ENCODE data around the gene SLC25A18.
A peak's percentile ranks its signal among the peaks of the same experiment; 100 is the strongest.

SLC25A18 gene

DNA sequence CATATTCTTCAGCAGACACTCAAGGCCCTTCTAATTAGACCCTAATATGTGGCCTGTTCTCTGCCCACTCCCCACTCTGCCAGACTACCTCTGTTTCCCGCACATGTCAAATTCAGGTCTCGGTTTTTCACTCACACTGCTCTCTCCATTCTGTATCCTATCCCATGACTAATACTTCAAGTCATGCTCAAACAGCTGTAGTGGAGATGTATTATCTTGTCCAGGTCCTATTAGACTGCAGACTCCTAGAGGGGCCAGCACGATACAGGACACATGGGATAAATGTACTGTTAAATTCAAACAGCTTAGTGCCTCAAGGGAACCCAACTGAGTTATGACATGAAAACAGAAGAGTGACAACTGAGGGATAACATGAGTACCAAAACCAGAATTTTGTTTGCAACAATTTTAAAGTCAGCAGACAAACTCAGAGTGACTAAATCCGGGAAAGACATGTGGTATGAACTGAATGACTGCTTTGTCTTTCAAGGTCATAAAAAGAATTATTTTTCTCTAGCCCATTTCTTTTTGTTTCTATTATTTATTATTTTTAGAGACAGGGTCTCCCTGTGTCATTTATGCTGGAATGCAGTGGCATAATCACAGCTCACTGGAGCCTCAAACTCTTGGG is 44.7 kb downstream of the SLC25A18 start:
- Histone ChIP-seq H2BK15ac (ENCODE audit: low read length) (no peak overlapping the region), H2BK120ac (ENCODE audit: low read depth, low read length) (no peak overlapping the region), H4K8ac (ENCODE audit: low read depth, low read length) (no peak overlapping the region), H2BK12ac (ENCODE audit: low read length) (no peak overlapping the region), H3K36me3 (replicated peaks in 1 of 2; ENCODE audit: control insufficient read depth in 2 of 2, insufficient read depth in 2 of 2, low read length in 2 of 2) (peaks cover 6 to 77% of the 10 kb centered on the region in 2 donors), H3K4me2 (ENCODE audit: insufficient read depth, low read length, poor library complexity, severe bottlenecking) (no peak overlapping the region), H4K91ac (ENCODE audit: low read depth, low read length, poor library complexity) (no peak overlapping the region), H2AFZ (ENCODE audit: low read length) (no peak overlapping the region), H3K27ac (replicated peaks; ENCODE audit: low read length) (no peak overlapping the region), H3K27me3 (ENCODE audit: control insufficient read depth in 3 of 3, insufficient read depth in 3 of 3, low read depth in 1 of 3, low read length in 3 of 3) (no peaks in the 10 kb centered on the region), H3K4ac (ENCODE audit: low read length) (no peak overlapping the region), H3K14ac (ENCODE audit: low read length) (no peak overlapping the region), H3K23ac (ENCODE audit: low read depth, low read length, poor library complexity) (no peak overlapping the region), H3K9ac (ENCODE audit: low read depth, low read length, poor library complexity) (no peak overlapping the region), H3K79me1 (ENCODE audit: low read depth, low read length) (no peaks in the 10 kb centered on the region), H2AK5ac (ENCODE audit: low read depth, low read length) (no peak overlapping the region), H3K4me1 (ENCODE audit: control insufficient read depth in 2 of 2, insufficient read depth in 1 of 2, low read depth in 1 of 2, low read length in 2 of 2) (no peaks in the 10 kb centered on the region), H3K9me3 (replicated peaks in 1 of 2; ENCODE audit: control insufficient read depth in 2 of 2, insufficient read depth in 1 of 2, low read depth in 1 of 2, low read length in 2 of 2) (no peaks in the 10 kb centered on the region), H3K18ac (ENCODE audit: low read length) (no peak overlapping the region), H2BK5ac (ENCODE audit: low read length) (no peak overlapping the region), H3K4me3 (ENCODE audit: low read length in 2 of 2) (no peak overlapping the region)
- WGBS, 2 donors (ENCODE audit: extremely low coverage in 2 of 2, insufficient read length in 2 of 2, insufficient replicate concordance in 1 of 2) = no CpG with 5 or more reads among the region's 4 CpGs
- DNase-seq (ENCODE audit: low spot score) = no peak

DNA sequence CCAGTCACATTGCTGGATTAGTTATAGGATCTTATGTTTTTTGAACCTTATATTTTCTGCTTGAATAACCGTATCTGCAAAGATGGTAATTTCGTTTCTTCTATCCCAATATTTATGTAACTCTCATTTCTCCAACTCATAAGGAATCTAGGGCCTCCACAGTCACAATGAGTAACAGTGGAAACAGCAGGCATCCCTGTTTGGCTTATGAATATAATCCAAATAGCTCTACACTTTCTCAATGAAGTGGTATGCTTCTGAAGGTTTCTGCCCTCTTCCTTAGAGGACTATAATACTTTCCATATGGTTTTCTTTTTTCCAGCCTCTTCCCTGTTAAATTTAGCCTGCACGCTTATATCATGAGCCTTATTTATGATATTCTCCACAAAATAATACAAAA is 48.8 kb downstream of the SLC25A18 start:
- WGBS, 2 donors (ENCODE audit: extremely low coverage in 2 of 2, insufficient read length in 2 of 2, insufficient replicate concordance in 1 of 2) = no CpG with 5 or more reads among the region's 3 CpGs

DNA sequence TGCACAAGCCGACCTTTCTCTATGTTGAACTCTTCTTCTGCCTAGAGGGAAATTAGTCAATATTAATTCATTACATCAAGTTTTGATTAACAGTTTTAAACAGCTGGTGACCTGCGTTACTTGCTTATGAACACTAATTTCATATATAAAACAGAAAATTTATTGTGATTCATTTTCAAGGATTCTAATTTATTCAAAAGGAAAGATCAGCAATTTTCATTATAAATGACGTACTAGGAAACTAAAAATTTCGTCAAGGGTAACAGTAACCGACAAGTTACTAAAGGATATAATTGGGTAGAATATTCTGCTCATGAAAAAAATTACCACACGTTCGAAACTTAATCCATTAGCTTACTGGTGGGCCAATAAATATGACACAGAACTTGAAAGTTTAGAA is 50.0 kb downstream of the SLC25A18 start:
- H3K36me3 ChIP-seq (replicated peaks in 1 of 2; ENCODE audit: control insufficient read depth in 2 of 2, insufficient read depth in 2 of 2, low read length in 2 of 2) = peaks cover 6 to 68% of the 10 kb centered on the region in 2 donors
- no peak overlapping the region for H2BK120ac ChIP-seq (ENCODE audit: low read depth, low read length)
- no peak overlapping the region for H4K8ac ChIP-seq (ENCODE audit: low read depth, low read length)
- no CpG with 5 or more reads among the region's 7 CpGs for WGBS, 2 donors (ENCODE audit: extremely low coverage in 2 of 2, insufficient read length in 2 of 2, insufficient replicate concordance in 1 of 2)
- DNase-seq (ENCODE audit: low spot score) = no peak
- H3K79me1 ChIP-seq (ENCODE audit: low read depth, low read length) = no peaks in the 10 kb centered on the region
- H3K23ac ChIP-seq (ENCODE audit: low read depth, low read length, poor library complexity) = no peak overlapping the region
- H3K9me3 ChIP-seq (replicated peaks in 1 of 2; ENCODE audit: control insufficient read depth in 2 of 2, insufficient read depth in 1 of 2, low read depth in 1 of 2, low read length in 2 of 2) = no peaks in the 10 kb centered on the region
- no peaks in the 10 kb centered on the region for H3K27me3 ChIP-seq (ENCODE audit: control insufficient read depth in 3 of 3, insufficient read depth in 3 of 3, low read depth in 1 of 3, low read length in 3 of 3)
- no peak overlapping the region for H2AK5ac ChIP-seq (ENCODE audit: low read depth, low read length)
- no peak overlapping the region for H3K9ac ChIP-seq (ENCODE audit: low read depth, low read length, poor library complexity)
- no peak overlapping the region for H3K18ac ChIP-seq (ENCODE audit: low read length)
- no peak overlapping the region for H3K14ac ChIP-seq (ENCODE audit: low read length)
- H3K4me2 ChIP-seq (ENCODE audit: insufficient read depth, low read length, poor library complexity, severe bottlenecking) = no peak overlapping the region
- no peak overlapping the region for H3K4ac ChIP-seq (ENCODE audit: low read length)
- no peak overlapping the region for H2AFZ ChIP-seq (ENCODE audit: low read length)
- no peak overlapping the region for H4K91ac ChIP-seq (ENCODE audit: low read depth, low read length, poor library complexity)
- no peak overlapping the region for H2BK12ac ChIP-seq (ENCODE audit: low read length)
- H3K4me1 ChIP-seq (ENCODE audit: control insufficient read depth in 2 of 2, insufficient read depth in 1 of 2, low read depth in 1 of 2, low read length in 2 of 2) = no peaks in the 10 kb centered on the region
- H2BK5ac ChIP-seq (ENCODE audit: low read length) = no peak overlapping the region
- H3K27ac ChIP-seq (replicated peaks; ENCODE audit: low read length) = no peak overlapping the region
- no peak overlapping the region for H2BK15ac ChIP-seq (ENCODE audit: low read length)
- no peak overlapping the region for H3K4me3 ChIP-seq (ENCODE audit: low read length in 2 of 2)

More for the DNA sequence above, 48.8 kb downstream of the SLC25A18 start:
- Histone ChIP-seq H2BK12ac (ENCODE audit: low read length) (no peak overlapping the region), H4K8ac (ENCODE audit: low read depth, low read length) (no peak overlapping the region), H2AFZ (ENCODE audit: low read length) (no peak overlapping the region), H2BK5ac (ENCODE audit: low read length) (no peak overlapping the region), H3K4me2 (ENCODE audit: insufficient read depth, low read length, poor library complexity, severe bottlenecking) (no peak overlapping the region), H3K4ac (ENCODE audit: low read length) (no peak overlapping the region), H3K9me3 (replicated peaks in 1 of 2; ENCODE audit: control insufficient read depth in 2 of 2, insufficient read depth in 1 of 2, low read depth in 1 of 2, low read length in 2 of 2) (no peaks in the 10 kb centered on the region), H3K4me3 (ENCODE audit: low read length in 2 of 2) (no peak overlapping the region), H2BK120ac (ENCODE audit: low read depth, low read length) (no peak overlapping the region), H2AK5ac (ENCODE audit: low read depth, low read length) (no peak overlapping the region), H4K91ac (ENCODE audit: low read depth, low read length, poor library complexity) (no peak overlapping the region), H3K9ac (ENCODE audit: low read depth, low read length, poor library complexity) (no peak overlapping the region), H3K27me3 (ENCODE audit: control insufficient read depth in 3 of 3, insufficient read depth in 3 of 3, low read depth in 1 of 3, low read length in 3 of 3) (no peaks in the 10 kb centered on the region), H3K4me1 (ENCODE audit: control insufficient read depth in 2 of 2, insufficient read depth in 1 of 2, low read depth in 1 of 2, low read length in 2 of 2) (no peaks in the 10 kb centered on the region), H2BK15ac (ENCODE audit: low read length) (no peak overlapping the region), H3K18ac (ENCODE audit: low read length) (no peak overlapping the region), H3K79me1 (ENCODE audit: low read depth, low read length) (no peaks in the 10 kb centered on the region), H3K23ac (ENCODE audit: low read depth, low read length, poor library complexity) (no peak overlapping the region), H3K27ac (replicated peaks; ENCODE audit: low read length) (no peak overlapping the region), H3K14ac (ENCODE audit: low read length) (no peak overlapping the region), H3K36me3 (replicated peaks in 1 of 2; ENCODE audit: control insufficient read depth in 2 of 2, insufficient read depth in 2 of 2, low read length in 2 of 2) (peaks cover 6 to 67% of the 10 kb centered on the region in 2 donors)
- DNase-seq (ENCODE audit: low spot score) = no peak

DNA sequence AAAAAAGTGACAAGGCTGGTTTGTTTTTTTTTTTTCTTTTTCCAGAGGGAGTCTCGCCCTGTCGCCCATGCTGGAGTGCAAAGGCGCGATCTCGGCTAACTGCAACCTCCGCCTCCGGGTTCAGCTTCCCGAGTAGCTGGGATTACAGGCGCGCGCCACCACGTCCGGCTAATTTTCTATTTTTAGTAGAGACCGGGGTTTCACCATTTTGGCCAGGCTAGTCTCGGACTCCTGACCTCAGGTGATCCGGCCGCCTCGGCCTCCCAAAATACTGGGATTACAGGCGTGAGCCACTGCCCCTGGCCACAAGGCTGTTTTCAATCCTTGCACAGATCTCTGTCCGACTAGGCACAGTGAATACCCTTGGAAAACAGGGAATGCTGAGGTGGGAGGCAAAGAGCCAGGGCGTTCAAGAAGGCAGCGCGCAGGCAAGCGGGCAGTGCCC is 64.7 kb downstream of the SLC25A18 start:
- no peak overlapping the region for H2AK5ac ChIP-seq (ENCODE audit: low read depth, low read length)
- H2BK12ac ChIP-seq (ENCODE audit: low read length) = no peak overlapping the region
- WGBS, 2 donors (ENCODE audit: extremely low coverage in 2 of 2, insufficient read length in 2 of 2, insufficient replicate concordance in 1 of 2) = no CpG with 5 or more reads among the region's 24 CpGs
- no peak overlapping the region for H2BK120ac ChIP-seq (ENCODE audit: low read depth, low read length)
- peak overlapping the region; percentile 92 to 95 for H3K4me3 ChIP-seq (ENCODE audit: low read length in 2 of 2)
- H2BK5ac ChIP-seq (ENCODE audit: low read length) = no peak overlapping the region
- no peaks in the 10 kb centered on the region for H3K27me3 ChIP-seq (ENCODE audit: control insufficient read depth in 3 of 3, insufficient read depth in 3 of 3, low read depth in 1 of 3, low read length in 3 of 3)
- peak overlapping the region; percentile 92 for H3K9ac ChIP-seq (ENCODE audit: low read depth, low read length, poor library complexity)
- H3K23ac ChIP-seq (ENCODE audit: low read depth, low read length, poor library complexity) = peak overlapping the region; percentile 73
- peaks cover 9% of the 10 kb centered on the region for H3K79me1 ChIP-seq (ENCODE audit: low read depth, low read length)
- DNase-seq (ENCODE audit: low spot score) = no peak
- no peak overlapping the region for H3K27ac ChIP-seq (replicated peaks; ENCODE audit: low read length)
- peak overlapping the region; percentile 89 for H2AFZ ChIP-seq (ENCODE audit: low read length)
- H3K4me1 ChIP-seq (ENCODE audit: control insufficient read depth in 2 of 2, insufficient read depth in 1 of 2, low read depth in 1 of 2, low read length in 2 of 2) = peaks cover 0 to 2% of the 10 kb centered on the region in 2 donors
- H2BK15ac ChIP-seq (ENCODE audit: low read length) = no peak overlapping the region
- peak overlapping the region; percentile 85 for H3K4me2 ChIP-seq (ENCODE audit: insufficient read depth, low read length, poor library complexity, severe bottlenecking)
- peak overlapping the region; percentile 92 for H3K18ac ChIP-seq (ENCODE audit: low read length)
- peaks cover 0 to 21% of the 10 kb centered on the region in 2 donors for H3K36me3 ChIP-seq (replicated peaks in 1 of 2; ENCODE audit: control insufficient read depth in 2 of 2, insufficient read depth in 2 of 2, low read length in 2 of 2)
- H3K14ac ChIP-seq (ENCODE audit: low read length) = no peak overlapping the region
- H3K9me3 ChIP-seq (replicated peaks in 1 of 2; ENCODE audit: control insufficient read depth in 2 of 2, insufficient read depth in 1 of 2, low read depth in 1 of 2, low read length in 2 of 2) = no peaks in the 10 kb centered on the region
- H3K4ac ChIP-seq (ENCODE audit: low read length) = peak overlapping the region; percentile 10
- H4K8ac ChIP-seq (ENCODE audit: low read depth, low read length) = peak overlapping the region; percentile 29
- H4K91ac ChIP-seq (ENCODE audit: low read depth, low read length, poor library complexity) = no peak overlapping the region
